K562 (cell line): ENCODE data around the gene GPR180. TPM values are rescaled to one million over a fixed set of nuclear protein-coding genes. Genes with fewer than 3 reads are reported as not detected.

Experiments used
- ATAC-seq: fragments of 200-7000 bp; cut with Tn5 transposase; 3 replicates; pipeline ENCODE4 v1.9.1; 2020; ENCODE audit warnings: moderate library complexity
- BruUV-seq: library from RNA; stranded (reverse); fragments of 400-500 nt; replicated peaks from 2 replicates; lab custom pipeline; 2021; lab: Mats Ljungman, UMichigan
- CTCF ChIA-PET: fragments of 300-600 bp; formaldehyde crosslinking; extraction: SDS; loops from one replicate; lab custom pipeline; 2021; ENCODE audit warnings: low intra/inter-chr PET ratio; lab: Yijun Ruan, JAX
- POLR2A ChIA-PET: fragments of 300-600, 350-650 bp; sonication (Branson Sonifier 250); formaldehyde crosslinking; extraction: SDS; loops from one replicate; lab custom pipeline; 2021; ENCODE audit warnings: antibody characterized with exemption, inconsistent platforms; lab: Yijun Ruan, JAX
- DNase-seq, 4 experiments: peaks; one replicate each; pipeline versions ENCODE4 v3.0.0 to v3.0.0-alpha.2; 2011 to 2018; ENCODE audit warnings: low spot score in 3 of 4, mixed read lengths in 3 of 4; ENCODE audit errors: extremely low read depth in 1 of 4
- FAIRE-seq: peaks from 2 replicates; lab custom pipeline; 2011; peaks lifted over from hg19 to GRCh38; lab: Jason Lieb, UNC
- H2AFZ ChIP-seq: 2 replicates; pipeline ENCODE4 v1.6.0; 2011; ENCODE audit warnings: low read depth, low read length, control low read depth, inconsistent platforms
- H3K27ac ChIP-seq: fragments of 200-600 bp; 3 replicates; pipeline ENCODE4 v1.8.0; 2011; ENCODE audit warnings: low read depth, mild to moderate bottlenecking, control low read depth, inconsistent platforms, low read length, moderate library complexity, mixed read lengths; ENCODE audit errors: extremely low read depth
- H3K27me3 ChIP-seq, 2 experiments: fragments of 300-600 bp in 1 of 2; 2 replicates in 1 of 2; 3 replicates in 1 of 2; pipeline versions ENCODE4 v1.6.0 to v1.8.0; 2011; ENCODE audit warnings: inconsistent platforms in 2 of 2, low read length in 2 of 2, mild to moderate bottlenecking in 1 of 2, mixed read lengths in 1 of 2, moderate library complexity in 1 of 2; ENCODE audit not compliant: control insufficient read depth in 2 of 2, insufficient read depth in 2 of 2
- H3K36me3 ChIP-seq: fragments of 300-600 bp; 3 replicates; pipeline ENCODE4 v1.8.0; 2011; ENCODE audit warnings: mild to moderate bottlenecking, low read length, inconsistent platforms; ENCODE audit not compliant: control insufficient read depth, insufficient read depth
- H3K4me1 ChIP-seq, 2 experiments: fragments of 200-600 bp in 1 of 2; replicated peaks in 1 of 2; 2 replicates in 1 of 2; 3 replicates in 1 of 2; pipeline versions ENCODE4 v1.5.1 to v1.8.0; 2011; ENCODE audit warnings: inconsistent platforms in 2 of 2, low read length in 2 of 2, mild to moderate bottlenecking in 1 of 2, mixed read lengths in 1 of 2, moderate library complexity in 1 of 2; ENCODE audit not compliant: control insufficient read depth in 2 of 2, insufficient read depth in 2 of 2
- H3K4me2 ChIP-seq: 2 replicates; pipeline ENCODE4 v1.6.1; 2011; ENCODE audit warnings: low read length, control low read depth, inconsistent platforms, mixed read lengths; ENCODE audit not compliant: insufficient read depth
- H3K4me3 ChIP-seq: fragments of 200-600 bp; sonication (generic), shearing (Covaris generic); 2 replicates; pipeline ENCODE4 v1.5.1; 2016; ENCODE audit warnings: control low read depth, inconsistent platforms
- H3K79me2 ChIP-seq: fragments of 200-600 bp; 3 replicates; pipeline ENCODE4 v1.8.0; 2011; ENCODE audit warnings: low read length, inconsistent platforms; ENCODE audit not compliant: control insufficient read depth, insufficient read depth
- H3K9ac ChIP-seq, 2 experiments: 2 replicates each; pipeline versions ENCODE4 v1.6.0 to v1.6.1; 2011; ENCODE audit warnings: low read depth in 2 of 2, low read length in 2 of 2, control low read depth in 1 of 2, inconsistent platforms in 1 of 2, mild to moderate bottlenecking in 1 of 2, mixed read lengths in 1 of 2; ENCODE audit not compliant: insufficient read depth in 1 of 2
- H3K9me1 ChIP-seq: one replicate; pipeline ENCODE4 v1.6.0; 2011; ENCODE audit warnings: inconsistent platforms, mild to moderate bottlenecking, low read length, moderate library complexity; ENCODE audit not compliant: control insufficient read depth, insufficient read depth
- H3K9me3 ChIP-seq: replicated peaks from 2 replicates; pipeline ENCODE4 v1.5.1; 2011; ENCODE audit warnings: low read depth, low read length, inconsistent platforms; ENCODE audit not compliant: control insufficient read depth, insufficient read depth
- H4K20me1 ChIP-seq: replicated peaks from 2 replicates; pipeline ENCODE4 v1.6.1; 2011; ENCODE audit warnings: low read length, inconsistent platforms, mixed read lengths; ENCODE audit not compliant: control insufficient read depth, insufficient read depth
- CBFA2T3 ChIP-seq: fragments of 450-650 bp; IDR thresholded peaks from 2 replicates; pipeline ENCODE4 v1.6.1; 2017
- CHD4 ChIP-seq: fragments of 200-600 bp; sonication (generic); IDR thresholded peaks from 3 replicates; pipeline ENCODE4 v1.6.1; 2012; ENCODE audit warnings: low read depth, mild to moderate bottlenecking, mixed read lengths, low read length, inconsistent platforms; ENCODE audit not compliant: insufficient read depth, insufficient replicate concordance, poor library complexity, severe bottlenecking
- DACH1 ChIP-seq: fragments of 450-650 bp; IDR thresholded peaks from 2 replicates; pipeline ENCODE4 v1.6.1; 2018; ENCODE audit not compliant: partially characterized antibody
- ETV5 ChIP-seq: sonication (generic); formaldehyde crosslinking; IDR thresholded peaks from 2 replicates; pipeline ENCODE4 v1.4.0; 2020; ENCODE audit warnings: low read depth, mild to moderate bottlenecking, missing genetic modification reagents
- FOXJ2 ChIP-seq: fragments of 200-800 bp; sonication (Bioruptor generic); IDR thresholded peaks from 2 replicates; pipeline ENCODE4 v1.6.1; 2016; ENCODE audit warnings: missing genetic modification characterization, missing compliant biosample characterization
- HNRNPL ChIP-seq: fragments of 200-400 bp; formaldehyde crosslinking; IDR thresholded peaks from 2 replicates; pipeline ENCODE4 v1.6.1; 2017; ENCODE audit warnings: low read depth, mild to moderate bottlenecking, low read length
- HNRNPUL1 ChIP-seq: fragments of 200-400 bp; formaldehyde crosslinking; IDR thresholded peaks from 2 replicates; pipeline ENCODE4 v1.6.1; 2017; ENCODE audit warnings: low read length
- HSF4 ChIP-seq: fragments of 250-450 bp; sonication (Bioruptor Pico); IDR thresholded peaks from 2 replicates; pipeline ENCODE4 v2.1.2; 2022; ENCODE audit warnings: mild to moderate bottlenecking, moderate library complexity, borderline replicate concordance
- NR2C1 ChIP-seq, 2 experiments: fragments of 450-650 bp; IDR thresholded peaks; 2 replicates each; pipeline ENCODE4 v1.6.1; 2017; ENCODE audit warnings: mild to moderate bottlenecking in 2 of 2, antibody characterized with exemption in 1 of 2, inconsistent platforms in 1 of 2, missing compliant biosample characterization in 1 of 2, missing genetic modification characterization in 1 of 2
- RBM15 ChIP-seq: fragments of 200-400 bp; formaldehyde crosslinking; IDR thresholded peaks from 2 replicates; pipeline ENCODE4 v1.6.1; 2018; ENCODE audit warnings: mild to moderate bottlenecking, low read length, moderate library complexity; ENCODE audit not compliant: insufficient read depth
- ZNF23 ChIP-seq: fragments of 250-450 bp; sonication (Bioruptor Pico); IDR thresholded peaks from 2 replicates; pipeline ENCODE4 v1.4.0; 2020; ENCODE audit warnings: mild to moderate bottlenecking
- WGBS: fragments of 100-300 bp; shearing (Covaris generic); methylation state at CpG from one replicate; pipeline ENCODE4 v1.1.6; 2016; ENCODE audit warnings: low coverage, mixed read lengths; ENCODE audit not compliant: insufficient coverage; ENCODE audit errors: missing lambda C conversion rate; 5-methylcytosine and 5-hydroxymethylcytosine counted together
- in situ Hi-C: fragments of 300-500 bp; cut with MboI; formaldehyde crosslinking; loops from 4 replicates; pipeline ENCODE4 v1.15.0; 2018; ENCODE audit warnings: inconsistent platforms, mixed read lengths
- intact Hi-C: fragments of 100-400 bp; cut with micrococcal nuclease; formaldehyde crosslinking; loops from 2 replicates; pipeline ENCODE4 v1.14.2; 2022
- polyA plus RNA-seq, 8 experiments: library from polyadenylated mRNA; depleted of rRNA in 4 of 8; stranded (reverse) in 5 of 8; unstranded in 3 of 8; fragments of >200 nt; fragmentation: Nextera tagmentation in 2 of 8; fragmentation: Illumina TruSeq in 1 of 8; extraction: Ambion mirVana in 2 of 8; extraction: Trizol in 1 of 8; gene quantifications; 2 replicates each; pipeline versions ENCODE4 v1.2.1 to v1.2.3, GENCODE V29; 2011 to 2014; ENCODE audit warnings: inconsistent platforms in 1 of 8, missing spikeins in 1 of 8
- total RNA-seq, 7 experiments: library from RNA; depleted of rRNA in 6 of 7; stranded (reverse); fragments of >200 nt in 6 of 7; fragmentation: Illumina TruSeq in 2 of 7; extraction: Trizol in 2 of 7; gene quantifications; 2 replicates each; pipeline versions ENCODE4 v1.2.1 to v1.2.3, GENCODE V29; 2011 to 2021; ENCODE audit warnings: low replicate concordance in 1 of 7
- TF ChIP-seq, protein P1 (sequence below), 2 experiments: fragments of 200-800 bp in 1 of 2; sonication (Bioruptor generic) in 1 of 2; sonication (generic) in 1 of 2; formaldehyde crosslinking in 1 of 2; IDR thresholded peaks in 1 of 2; conservative IDR thresholded peaks in 1 of 2; 2 replicates each; pipeline versions ENCODE4 v1.5.0 to v1.6.1; 2016 to 2020; ENCODE audit warnings: missing compliant biosample characterization in 1 of 2, missing genetic modification characterization in 1 of 2, missing genetic modification reagents in 1 of 2
- TF ChIP-seq, protein P2 (sequence below): IDR thresholded peaks from 2 replicates; pipeline ENCODE4 v1.6.1; 2011; ENCODE audit not compliant: insufficient read length; ENCODE audit errors: extremely low read depth

GPR180 gene
- total and polyA plus RNA-seq, 9 of the 15 experiments (the other 6 are each of a cell fraction or from before 2014, with no cell fraction given), result 0.77 to 4.1 (median 1.8) TPM

DNA sequence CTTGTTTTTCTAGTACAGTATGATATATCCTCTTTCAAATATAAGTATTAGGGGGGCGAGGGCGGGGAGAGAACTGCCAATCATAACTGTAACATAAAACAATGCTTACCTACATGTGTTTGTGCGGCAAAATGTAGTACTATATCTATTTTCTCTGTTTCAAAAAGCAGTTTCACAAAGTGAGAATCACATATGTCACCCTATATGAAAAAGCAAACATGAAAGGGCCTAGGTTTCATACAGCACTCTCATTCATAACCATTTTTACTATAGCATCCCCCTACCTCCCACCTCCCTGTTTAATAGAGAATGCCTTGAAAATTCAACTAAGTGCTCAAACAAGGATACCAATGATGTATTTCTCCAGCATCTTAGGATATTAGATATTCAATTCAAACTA is 10.9 kb upstream of the GPR180 start:
- H3K9ac ChIP-seq, result no peak overlapping the region
- no peak overlapping the region for H3K27ac ChIP-seq
- peaks cover 42% of the 10 kb centered on the region for H3K79me2 ChIP-seq
- H3K9me3 ChIP-seq, result no peaks in the 10 kb centered on the region
- ChIA-PET POLR2A (no interaction called here), CTCF (no interaction called here)
- in situ Hi-C loops, result no loop called here
- no peak for ATAC-seq
- no peak overlapping the region for H3K4me3 ChIP-seq
- H3K36me3 ChIP-seq, result peaks cover 56% of the 10 kb centered on the region
- BruUV-seq, result no TSS peak
- intact Hi-C loops, result no loop called here
- WGBS, result 92% methylated on average over 1 of the region's 3 CpGs
- no peak for TF ChIP-seq ZNF23 (CRISPR knock-in tag)
- TF ChIP-seq RBM15, result no peak
- TF ChIP-seq HSF4 (CRISPR knock-in tag), result no peak
- no peak for TF ChIP-seq FOXJ2 (tag)
- TF ChIP-seq CHD4, result no peak
- TF ChIP-seq HNRNPL, result no peak
- TF ChIP-seq ETV5 (CRISPR knock-in tag), result no peak
- no peak for TF ChIP-seq DACH1
- no peak for TF ChIP-seq CBFA2T3
- TF ChIP-seq, protein P1, sequence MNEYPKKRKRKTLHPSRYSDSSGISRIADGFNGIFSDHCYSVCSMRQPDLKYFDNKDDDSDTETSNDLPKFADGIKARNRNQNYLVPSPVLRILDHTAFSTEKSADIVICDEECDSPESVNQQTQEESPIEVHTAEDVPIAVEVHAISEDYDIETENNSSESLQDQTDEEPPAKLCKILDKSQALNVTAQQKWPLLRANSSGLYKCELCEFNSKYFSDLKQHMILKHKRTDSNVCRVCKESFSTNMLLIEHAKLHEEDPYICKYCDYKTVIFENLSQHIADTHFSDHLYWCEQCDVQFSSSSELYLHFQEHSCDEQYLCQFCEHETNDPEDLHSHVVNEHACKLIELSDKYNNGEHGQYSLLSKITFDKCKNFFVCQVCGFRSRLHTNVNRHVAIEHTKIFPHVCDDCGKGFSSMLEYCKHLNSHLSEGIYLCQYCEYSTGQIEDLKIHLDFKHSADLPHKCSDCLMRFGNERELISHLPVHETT (CRISPR knock-in tag; conservative IDR thresholded peaks at IDR 0.05 in 1 of 2, IDR thresholded peaks at IDR 0.05 in 1 of 2), result no peak
- TF ChIP-seq NR2C1 (IDR thresholded peaks at IDR 0.05), result no peak
- TF ChIP-seq NR2C1 (tag; IDR thresholded peaks at IDR 0.05), result no peak
- TF ChIP-seq HNRNPUL1, result no peak
- TF ChIP-seq, protein P2, sequence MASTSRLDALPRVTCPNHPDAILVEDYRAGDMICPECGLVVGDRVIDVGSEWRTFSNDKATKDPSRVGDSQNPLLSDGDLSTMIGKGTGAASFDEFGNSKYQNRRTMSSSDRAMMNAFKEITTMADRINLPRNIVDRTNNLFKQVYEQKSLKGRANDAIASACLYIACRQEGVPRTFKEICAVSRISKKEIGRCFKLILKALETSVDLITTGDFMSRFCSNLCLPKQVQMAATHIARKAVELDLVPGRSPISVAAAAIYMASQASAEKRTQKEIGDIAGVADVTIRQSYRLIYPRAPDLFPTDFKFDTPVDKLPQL, result no peak
- no peak for DNase-seq
- H4K20me1 ChIP-seq, result no peaks in the 10 kb centered on the region
- H3K27me3 ChIP-seq, result no peaks in the 10 kb centered on the region
- H3K4me1 ChIP-seq, result peaks cover 0 to 6% of the 10 kb centered on the region in 2 experiments; a peak in 1 of 5 replicates
- FAIRE-seq, result no peak
- H3K4me2 ChIP-seq, result no peak overlapping the region
- no peak overlapping the region for H2AFZ ChIP-seq
- H3K9me1 ChIP-seq, result no peaks in the 10 kb centered on the region
